Measurements from ENCODE around the gene FAM204A. TPM values are rescaled to one million over a fixed set of nuclear protein-coding genes. Genes with fewer than 3 reads are reported as not detected.

Gene FAM204A
- total and polyA plus RNA-seq, 2 of the 13 experiments (the other 11 are each of a cell fraction or from before 2014, with no cell fraction given) = 9.2 to 61.0 TPM

DNA sequence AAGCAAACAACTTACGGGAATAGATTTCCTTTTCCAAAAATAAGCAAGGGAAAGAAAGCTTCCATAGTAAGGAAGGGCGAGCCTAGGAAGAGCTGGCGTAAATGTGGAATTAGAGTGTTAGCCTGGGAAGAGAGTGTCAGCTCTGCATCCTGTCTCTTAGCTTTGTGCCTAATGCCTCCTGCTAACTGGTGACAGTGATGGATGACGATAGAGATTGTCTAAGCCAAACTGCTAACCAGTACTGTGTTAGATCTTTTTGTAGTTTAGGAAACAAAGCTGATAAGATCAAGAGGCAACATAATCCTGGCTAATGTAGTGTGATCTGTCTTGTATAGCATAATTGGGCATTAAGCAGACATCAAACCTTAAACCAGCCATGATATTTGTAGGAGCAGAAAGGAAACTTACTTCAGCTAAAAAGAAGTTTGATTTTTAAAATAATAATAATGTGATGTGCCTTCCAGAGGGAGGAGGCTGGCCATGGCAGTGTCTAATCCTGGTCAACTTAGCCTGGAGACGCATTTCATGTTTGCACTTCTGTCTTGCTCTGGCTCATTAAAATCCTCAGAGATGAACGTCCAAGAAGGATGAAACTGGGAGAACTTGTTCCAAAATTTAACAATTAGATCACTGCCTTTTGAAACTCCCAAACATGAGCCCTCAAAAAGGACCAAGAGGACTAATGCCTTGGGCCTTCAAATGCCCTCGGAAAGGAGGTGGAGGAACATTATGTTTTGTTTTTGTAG, 85.1 kb downstream of the FAM204A start (continued):
- TF ChIP-seq, protein P1, sequence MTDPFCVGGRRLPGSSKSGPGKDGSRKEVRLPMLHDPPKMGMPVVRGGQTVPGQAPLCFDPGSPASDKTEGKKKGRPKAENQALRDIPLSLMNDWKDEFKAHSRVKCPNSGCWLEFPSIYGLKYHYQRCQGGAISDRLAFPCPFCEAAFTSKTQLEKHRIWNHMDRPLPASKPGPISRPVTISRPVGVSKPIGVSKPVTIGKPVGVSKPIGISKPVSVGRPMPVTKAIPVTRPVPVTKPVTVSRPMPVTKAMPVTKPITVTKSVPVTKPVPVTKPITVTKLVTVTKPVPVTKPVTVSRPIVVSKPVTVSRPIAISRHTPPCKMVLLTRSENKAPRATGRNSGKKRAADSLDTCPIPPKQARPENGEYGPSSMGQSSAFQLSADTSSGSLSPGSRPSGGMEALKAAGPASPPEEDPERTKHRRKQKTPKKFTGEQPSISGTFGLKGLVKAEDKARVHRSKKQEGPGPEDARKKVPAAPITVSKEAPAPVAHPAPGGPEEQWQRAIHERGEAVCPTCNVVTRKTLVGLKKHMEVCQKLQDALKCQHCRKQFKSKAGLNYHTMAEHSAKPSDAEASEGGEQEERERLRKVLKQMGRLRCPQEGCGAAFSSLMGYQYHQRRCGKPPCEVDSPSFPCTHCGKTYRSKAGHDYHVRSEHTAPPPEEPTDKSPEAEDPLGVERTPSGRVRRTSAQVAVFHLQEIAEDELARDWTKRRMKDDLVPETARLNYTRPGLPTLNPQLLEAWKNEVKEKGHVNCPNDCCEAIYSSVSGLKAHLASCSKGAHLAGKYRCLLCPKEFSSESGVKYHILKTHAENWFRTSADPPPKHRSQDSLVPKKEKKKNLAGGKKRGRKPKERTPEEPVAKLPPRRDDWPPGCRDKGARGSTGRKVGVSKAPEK (CRISPR knock-in tag; IDR thresholded peaks at IDR 0.05; ENCODE audit: borderline replicate concordance) = no peak
- TF ChIP-seq KDM1A (CRISPR knock-in tag; IDR thresholded peaks at IDR 0.05) = no peak
- no peak for TF ChIP-seq ZNF34 (CRISPR knock-in tag; IDR thresholded peaks at IDR 0.05; ENCODE audit: borderline replicate concordance)
- TF ChIP-seq, protein P2, sequence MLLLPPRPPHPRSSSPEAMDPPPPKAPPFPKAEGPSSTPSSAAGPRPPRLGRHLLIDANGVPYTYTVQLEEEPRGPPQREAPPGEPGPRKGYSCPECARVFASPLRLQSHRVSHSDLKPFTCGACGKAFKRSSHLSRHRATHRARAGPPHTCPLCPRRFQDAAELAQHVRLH (CRISPR knock-in tag; IDR thresholded peaks at IDR 0.05; ENCODE audit: borderline replicate concordance, low read depth) = no peak
- no peak for TF ChIP-seq ZNF670 (CRISPR knock-in tag; IDR thresholded peaks at IDR 0.05; ENCODE audit: borderline replicate concordance)
- no peak for TF ChIP-seq ZNF333 (CRISPR knock-in tag; IDR thresholded peaks at IDR 0.05; ENCODE audit: borderline replicate concordance)

DNA sequence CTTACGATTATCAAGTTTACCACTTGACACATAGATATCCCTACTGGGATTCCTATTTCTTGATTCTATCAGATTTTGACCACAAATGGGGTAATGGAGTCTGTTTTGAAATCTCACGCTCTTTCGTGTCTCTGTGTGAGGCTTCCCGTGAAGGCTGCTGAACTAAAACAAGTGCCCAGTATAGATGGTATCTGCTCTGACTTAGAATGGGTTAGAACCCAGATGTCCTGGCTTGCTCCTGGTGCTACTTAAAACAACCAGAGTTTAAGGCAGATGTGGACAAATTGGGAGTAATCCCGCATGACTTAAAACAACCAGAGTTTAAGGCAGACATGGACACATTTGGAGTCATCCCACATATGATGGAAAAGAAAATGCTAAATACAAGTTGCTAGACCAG, 85.9 kb downstream of the FAM204A start:
- in situ Hi-C loops (cut with HindIII; ENCODE audit: extremely low pct_ligation_motif_present, low pct_unique_long_range_greater_than_20kb) (no loop called here), intact Hi-C loops (cut with micrococcal nuclease; ENCODE audit: unreplicated experiment) (no loop called here)
- H3K9ac ChIP-seq (ENCODE audit: insufficient read depth, low read depth, low read length) = no peak overlapping the region
- ATAC-seq (no peak), DNase-seq (ENCODE audit: low spot score) (no peak), FAIRE-seq (no peak)
- no peak overlapping the region for H3K4me2 ChIP-seq (ENCODE audit: low read depth, low read length)
- H3K4me3 ChIP-seq (replicated peaks in 1 of 3; ENCODE audit: insufficient read depth in 1 of 3, low read depth in 2 of 3, low read length in 3 of 3) = no peak overlapping the region
- CTCF ChIA-PET (ENCODE audit: low intra/inter-chr PET ratio, low total read pairs) = no interaction called here
- H4K20me1 ChIP-seq (ENCODE audit: insufficient read depth, low read length) = no peaks in the 10 kb centered on the region
- H2AFZ ChIP-seq (ENCODE audit: low read length) = no peak overlapping the region
- H3K79me2 ChIP-seq (ENCODE audit: insufficient read depth, low read length) = no peaks in the 10 kb centered on the region
- no peaks in the 10 kb centered on the region for H3K36me3 ChIP-seq (replicated peaks in 1 of 2; ENCODE audit: control insufficient read depth in 1 of 2, insufficient read depth in 2 of 2, low read length in 2 of 2)
- BruUV-seq (replicated peaks) = no TSS peak
- POLR2A ChIA-PET = no interaction called here
- H3K9me3 ChIP-seq (ENCODE audit: low read length) = no peaks in the 10 kb centered on the region
- WGBS (ENCODE audit: low lambda C conversion rate) = 23% methylated on average over 5 of the region's 5 CpGs
- H3K27ac ChIP-seq (ENCODE audit: extremely low read length, insufficient read depth, low read length) = no peak overlapping the region
- H3K27me3 ChIP-seq (ENCODE audit: control insufficient read depth in 1 of 2, insufficient read depth in 2 of 2, low read length in 2 of 2) = peaks cover 0 to 40% of the 10 kb centered on the region in 2 experiments; a peak in 2 of 5 replicates
- H3K4me1 ChIP-seq (ENCODE audit: insufficient read depth, low read length) = no peaks in the 10 kb centered on the region
- TF ChIP-seq, protein P3, sequence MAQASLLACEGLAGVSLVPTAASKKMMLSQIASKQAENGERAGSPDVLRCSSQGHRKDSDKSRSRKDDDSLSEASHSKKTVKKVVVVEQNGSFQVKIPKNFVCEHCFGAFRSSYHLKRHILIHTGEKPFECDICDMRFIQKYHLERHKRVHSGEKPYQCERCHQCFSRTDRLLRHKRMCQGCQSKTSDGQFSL (CRISPR knock-in tag; IDR thresholded peaks at IDR 0.05) = no peak
- no peak for TF ChIP-seq ELF1 (CRISPR knock-in tag; IDR thresholded peaks at IDR 0.05)
- no peak for TF ChIP-seq IKZF4 (CRISPR knock-in tag; IDR thresholded peaks at IDR 0.05; ENCODE audit: borderline replicate concordance, low read depth, not compliant biosample characterization)
- no peak for TF ChIP-seq BCL6 (CRISPR knock-in tag; IDR thresholded peaks at IDR 0.05)
- no peak for TF ChIP-seq ZNF577 (CRISPR knock-in tag; IDR thresholded peaks at IDR 0.05; ENCODE audit: borderline replicate concordance, low read depth)
- TF ChIP-seq ZBTB8A (CRISPR knock-in tag; IDR thresholded peaks at IDR 0.05; ENCODE audit: borderline replicate concordance, low read depth) = no peak
